Neural progenitor cell (in vitro differentiated cells): Measurements from ENCODE around the gene EPN2. TPM values are rescaled to one million over a fixed set of nuclear protein-coding genes. Genes with fewer than 3 reads are reported as not detected.

Experiments used
- DNase-seq: peaks from one replicate; pipeline ENCODE4 v3.0.0-alpha.2; 2016; ENCODE audit warnings: low spot score
- H2AFZ ChIP-seq: fragments of 200-600 bp; sonication (generic); replicated peaks from 2 replicates; pipeline ENCODE4 v1.6.1; 2016; ENCODE audit warnings: antibody characterized with exemption
- H3F3A ChIP-seq: fragments of 200-600 bp; sonication (generic); 2 replicates; pipeline ENCODE4 v1.6.1; 2016; ENCODE audit warnings: antibody characterized with exemption, low read depth
- H3K27ac ChIP-seq: fragments of 200-600 bp; sonication (generic); 2 replicates; pipeline ENCODE4 v1.5.1; 2016; ENCODE audit warnings: mild to moderate bottlenecking
- H3K27me3 ChIP-seq: fragments of 200-600 bp; sonication (generic); 2 replicates; pipeline ENCODE4 v1.6.1; 2016; ENCODE audit warnings: mild to moderate bottlenecking, moderate library complexity
- H3K36me3 ChIP-seq: fragments of 200-600 bp; sonication (generic); 2 replicates; pipeline ENCODE4 v1.5.1; 2016
- H3K4me1 ChIP-seq: fragments of 200-600 bp; sonication (generic); 2 replicates; pipeline ENCODE4 v1.6.1; 2016; ENCODE audit warnings: mixed run types
- H3K4me2 ChIP-seq: fragments of 200-600 bp; sonication (generic); 2 replicates; pipeline ENCODE4 v1.6.1; 2016
- H3K4me3 ChIP-seq: fragments of 200-600 bp; sonication (generic); 2 replicates; pipeline ENCODE4 v1.5.1; 2016
- H3K79me2 ChIP-seq: fragments of 200-600 bp; sonication (generic); 2 replicates; pipeline ENCODE4 v1.6.1; 2016; ENCODE audit warnings: low read depth
- H3K9ac ChIP-seq: fragments of 200-600 bp; sonication (generic); 2 replicates; pipeline ENCODE4 v1.6.1; 2016
- H3K9me3 ChIP-seq: fragments of 200-600 bp; sonication (generic); 2 replicates; pipeline ENCODE4 v1.5.1; 2016; ENCODE audit warnings: low read depth
- H4K20me1 ChIP-seq: fragments of 200-600 bp; sonication (generic); 2 replicates; pipeline ENCODE4 v1.6.1; 2016; ENCODE audit warnings: low read depth
- H3K27ac Mint-ChIP-seq: 3 replicates; pipeline ENCODE4 v1.8.0; 2021; ENCODE audit warnings: mixed read lengths
- H3K27me3 Mint-ChIP-seq: 2 replicates; pipeline ENCODE4 v1.8.0; 2022; ENCODE audit warnings: low read depth, mild to moderate bottlenecking, inconsistent platforms, moderate library complexity, mixed read lengths; ENCODE audit not compliant: insufficient read depth
- H3K36me3 Mint-ChIP-seq: 3 replicates; pipeline ENCODE4 v1.8.0; 2021; ENCODE audit warnings: mixed read lengths
- H3K4me1 Mint-ChIP-seq: 3 replicates; pipeline ENCODE4 v1.8.0; 2021; ENCODE audit warnings: mixed read lengths
- H3K4me3 Mint-ChIP-seq: 3 replicates; pipeline ENCODE4 v1.8.0; 2021; ENCODE audit warnings: mild to moderate bottlenecking, moderate library complexity, mixed read lengths
- H3K9me3 Mint-ChIP-seq: 3 replicates; pipeline ENCODE4 v1.8.0; 2020; ENCODE audit warnings: mixed read lengths
- EZH2 ChIP-seq: fragments of 200-600 bp; sonication (generic); IDR thresholded peaks from 2 replicates; pipeline ENCODE4 v1.6.1; 2017; ENCODE audit warnings: antibody characterized with exemption, mild to moderate bottlenecking, moderate library complexity
- EZH2phosphoT487 ChIP-seq: fragments of 200-600 bp; sonication (generic); IDR thresholded peaks from 2 replicates; pipeline ENCODE4 v1.6.1; 2017; ENCODE audit warnings: antibody characterized with exemption
- total RNA-seq: library from RNA; depleted of rRNA; stranded (reverse); fragments of >200 nt; gene quantifications from 2 replicates; pipeline ENCODE4 v1.2.3, GENCODE V29; 2015; ENCODE audit warnings: low replicate concordance
- TF ChIP-seq, protein P1 (sequence below): fragments of 200-600 bp; sonication (generic); IDR thresholded peaks from 2 replicates; pipeline ENCODE4 v1.5.1; 2017; ENCODE audit warnings: antibody characterized with exemption, mild to moderate bottlenecking

Gene EPN2
- total RNA-seq, 1 donor from 2014 or later, result 30.5 TPM

DNA sequence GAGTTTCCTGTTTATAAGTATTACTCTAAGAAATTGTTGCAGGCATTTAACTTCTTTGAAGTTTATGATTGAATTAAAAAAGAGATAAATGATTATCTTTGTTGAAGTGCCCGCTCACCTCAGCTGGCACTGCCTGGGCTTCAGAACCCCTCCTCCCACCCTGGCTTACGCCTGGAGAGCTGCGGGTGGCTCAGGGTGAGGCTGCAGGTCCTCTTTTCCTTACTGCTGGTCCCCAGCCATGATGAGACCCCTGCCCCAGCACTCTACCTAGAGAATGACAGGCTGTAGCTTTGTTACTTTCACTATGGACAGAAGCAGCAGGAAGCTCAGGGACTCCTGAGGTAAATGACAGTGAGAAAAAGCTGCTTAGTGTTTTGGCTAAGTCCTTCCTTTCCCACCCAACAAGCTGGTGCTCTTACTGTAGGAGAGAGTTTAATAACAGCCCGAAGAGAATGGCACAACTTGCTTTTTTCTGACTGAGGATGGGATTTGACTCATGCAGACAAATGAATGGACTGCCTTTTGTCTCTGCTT, 62.1 kb downstream of the EPN2 start:
- no peak overlapping the region for H3K9ac ChIP-seq
- Mint-ChIP-seq H3K9me3 (no peaks in the 10 kb centered on the region), H3K27me3 (peaks cover 2% of the 10 kb centered on the region), H3K4me1 (peaks cover 34% of the 10 kb centered on the region), H3K27ac (no peak overlapping the region), H3K36me3 (peaks cover 5% of the 10 kb centered on the region), H3K4me3 (no peak overlapping the region)
- peaks cover 65% of the 10 kb centered on the region for H4K20me1 ChIP-seq
- H3K4me1 ChIP-seq, result peaks cover 20% of the 10 kb centered on the region
- H3K27me3 ChIP-seq, result no peaks in the 10 kb centered on the region
- H3K9me3 ChIP-seq, result no peaks in the 10 kb centered on the region
- no peaks in the 10 kb centered on the region for H3K36me3 ChIP-seq
- peaks cover 5% of the 10 kb centered on the region for H3K79me2 ChIP-seq
- no peak for TF ChIP-seq EZH2phosphoT487
- TF ChIP-seq EZH2, result no peak
- TF ChIP-seq, protein P1, sequence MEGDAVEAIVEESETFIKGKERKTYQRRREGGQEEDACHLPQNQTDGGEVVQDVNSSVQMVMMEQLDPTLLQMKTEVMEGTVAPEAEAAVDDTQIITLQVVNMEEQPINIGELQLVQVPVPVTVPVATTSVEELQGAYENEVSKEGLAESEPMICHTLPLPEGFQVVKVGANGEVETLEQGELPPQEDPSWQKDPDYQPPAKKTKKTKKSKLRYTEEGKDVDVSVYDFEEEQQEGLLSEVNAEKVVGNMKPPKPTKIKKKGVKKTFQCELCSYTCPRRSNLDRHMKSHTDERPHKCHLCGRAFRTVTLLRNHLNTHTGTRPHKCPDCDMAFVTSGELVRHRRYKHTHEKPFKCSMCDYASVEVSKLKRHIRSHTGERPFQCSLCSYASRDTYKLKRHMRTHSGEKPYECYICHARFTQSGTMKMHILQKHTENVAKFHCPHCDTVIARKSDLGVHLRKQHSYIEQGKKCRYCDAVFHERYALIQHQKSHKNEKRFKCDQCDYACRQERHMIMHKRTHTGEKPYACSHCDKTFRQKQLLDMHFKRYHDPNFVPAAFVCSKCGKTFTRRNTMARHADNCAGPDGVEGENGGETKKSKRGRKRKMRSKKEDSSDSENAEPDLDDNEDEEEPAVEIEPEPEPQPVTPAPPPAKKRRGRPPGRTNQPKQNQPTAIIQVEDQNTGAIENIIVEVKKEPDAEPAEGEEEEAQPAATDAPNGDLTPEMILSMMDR, result no peak
- no peak overlapping the region for H2AFZ ChIP-seq
- H3F3A ChIP-seq, result peaks cover 19% of the 10 kb centered on the region
- peak; percentile 44 for DNase-seq
- peak overlapping the region; percentile 2 for H3K4me3 ChIP-seq
- H3K4me2 ChIP-seq, result peak overlapping the region; percentile 65
- H3K27ac ChIP-seq, result peak overlapping the region; percentile 49

DNA sequence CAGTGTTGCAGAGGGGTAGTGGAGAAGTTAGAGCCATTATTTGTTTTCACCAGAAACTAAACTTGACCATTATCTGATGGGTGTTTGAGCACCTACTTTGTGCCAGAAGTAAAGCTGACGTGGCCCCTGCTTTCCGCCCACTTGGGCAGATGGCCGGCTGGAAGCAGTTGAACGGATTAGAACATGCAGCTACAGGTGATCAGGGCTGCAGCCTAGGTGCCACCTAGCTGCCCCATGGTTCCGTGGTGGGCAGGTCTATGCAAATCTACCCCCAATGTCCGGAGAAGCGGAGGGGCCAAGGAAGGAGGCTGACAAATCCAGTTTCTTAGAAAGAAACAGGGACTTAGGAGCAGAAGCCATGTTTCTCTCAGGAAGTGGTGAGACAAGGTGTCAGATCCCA, 62.7 kb downstream of the EPN2 start:
- Histone ChIP-seq H3K4me1 (peaks cover 20% of the 10 kb centered on the region), H3K4me3 (peak overlapping the region; percentile 2), H2AFZ (no peak overlapping the region), H3K27ac (peak overlapping the region; percentile 49), H3K36me3 (no peaks in the 10 kb centered on the region), H3K9ac (no peak overlapping the region), H3F3A (peaks cover 19% of the 10 kb centered on the region), H3K27me3 (no peaks in the 10 kb centered on the region), H3K9me3 (no peaks in the 10 kb centered on the region), H4K20me1 (peaks cover 69% of the 10 kb centered on the region), H3K79me2 (peaks cover 5% of the 10 kb centered on the region), H3K4me2 (peak overlapping the region; percentile 65)
- H3K4me1 Mint-ChIP-seq, result peaks cover 34% of the 10 kb centered on the region
- peaks cover 5% of the 10 kb centered on the region for H3K36me3 Mint-ChIP-seq
- no peak overlapping the region for H3K27ac Mint-ChIP-seq
- TF ChIP-seq, protein P1, result no peak
- TF ChIP-seq EZH2, result no peak
- no peak for TF ChIP-seq EZH2phosphoT487
- H3K27me3 Mint-ChIP-seq, result peaks cover 2% of the 10 kb centered on the region
- no peak overlapping the region for H3K4me3 Mint-ChIP-seq
- H3K9me3 Mint-ChIP-seq, result no peaks in the 10 kb centered on the region
- DNase-seq, result no peak

DNA sequence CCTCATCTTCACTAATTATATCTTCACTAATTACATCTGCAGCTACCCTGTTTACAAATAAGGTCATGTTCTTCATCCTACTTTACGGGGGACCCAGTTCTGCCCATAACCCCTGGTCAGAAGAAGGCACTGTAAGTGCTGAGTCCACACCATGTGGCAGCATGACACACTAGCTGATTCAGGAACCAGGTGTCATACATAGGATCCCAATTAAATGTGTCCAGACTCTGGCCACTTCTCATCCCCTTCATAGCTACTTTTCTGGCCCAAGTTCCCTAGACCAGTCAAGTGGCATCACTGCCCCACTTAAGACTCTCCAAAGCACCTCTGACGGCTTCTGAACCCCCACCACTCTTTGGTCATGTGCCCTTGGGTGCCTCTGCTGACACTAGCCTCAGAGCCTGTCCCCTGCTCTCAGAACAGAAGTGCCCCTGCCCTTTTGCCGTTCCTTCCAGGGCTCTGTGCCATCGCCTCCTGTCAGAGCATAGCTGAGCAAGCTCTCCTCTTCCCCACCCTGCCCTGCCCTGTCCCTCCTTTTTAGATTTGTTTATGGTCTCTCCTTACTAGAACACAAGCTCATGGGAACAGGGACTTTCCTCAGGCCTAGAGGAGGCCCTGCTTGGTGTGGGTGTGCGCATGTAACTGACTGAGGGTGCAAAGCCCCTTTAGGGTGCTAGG, 64.2 kb downstream of the EPN2 start:
- H3K36me3 ChIP-seq, result no peaks in the 10 kb centered on the region
- peaks cover 19% of the 10 kb centered on the region for H3F3A ChIP-seq
- TF ChIP-seq EZH2phosphoT487 (no peak), EZH2 (no peak)
- Mint-ChIP-seq H3K27me3 (peaks cover 5% of the 10 kb centered on the region), H3K9me3 (no peaks in the 10 kb centered on the region), H3K4me3 (no peak overlapping the region), H3K36me3 (peaks cover 5% of the 10 kb centered on the region), H3K4me1 (peaks cover 40% of the 10 kb centered on the region), H3K27ac (peak overlapping the region; percentile 42)
- DNase-seq, result no peak
- H2AFZ ChIP-seq, result no peak overlapping the region
- H3K9ac ChIP-seq, result no peak overlapping the region
- H3K4me2 ChIP-seq, result no peak overlapping the region
- peaks cover 76% of the 10 kb centered on the region for H4K20me1 ChIP-seq
- no peak overlapping the region for H3K4me3 ChIP-seq
- H3K27me3 ChIP-seq, result no peaks in the 10 kb centered on the region
- H3K79me2 ChIP-seq, result peaks cover 12% of the 10 kb centered on the region
- peaks cover 20% of the 10 kb centered on the region for H3K4me1 ChIP-seq
- no peak overlapping the region for H3K27ac ChIP-seq
- H3K9me3 ChIP-seq, result no peaks in the 10 kb centered on the region

DNA sequence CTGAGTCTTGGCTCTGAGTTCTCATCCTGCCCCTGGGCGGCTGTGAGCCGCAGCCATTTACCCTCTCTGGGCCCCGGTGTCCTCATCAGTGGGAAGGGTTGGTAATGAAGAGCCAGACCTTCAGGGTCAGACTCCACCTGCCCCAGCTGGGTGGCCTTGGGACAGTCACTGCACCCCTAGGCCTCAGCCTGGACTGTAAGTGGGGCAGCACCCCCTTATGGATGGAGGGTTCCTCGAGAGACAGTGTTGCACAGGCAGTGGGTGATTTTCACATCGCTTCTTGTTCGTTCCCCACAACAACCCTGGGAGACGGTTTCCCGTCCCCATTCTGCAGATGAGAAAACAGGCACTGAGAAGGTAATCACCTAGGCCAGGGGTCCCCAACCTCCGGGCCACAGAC, 64.8 kb downstream of the EPN2 start:
- Histone ChIP-seq H2AFZ (no peak overlapping the region), H3K27ac (no peak overlapping the region), H3K9me3 (no peaks in the 10 kb centered on the region)

More for the DNA sequence above, 64.8 kb downstream of the EPN2 start:
- peak overlapping the region; percentile 42 for H3K27ac Mint-ChIP-seq
- H4K20me1 ChIP-seq, result peaks cover 72% of the 10 kb centered on the region
- peaks cover 34% of the 10 kb centered on the region for H3K4me1 Mint-ChIP-seq
- peaks cover 19% of the 10 kb centered on the region for H3F3A ChIP-seq
- H3K27me3 ChIP-seq, result no peaks in the 10 kb centered on the region
- peaks cover 20% of the 10 kb centered on the region for H3K4me1 ChIP-seq
- peaks cover 3% of the 10 kb centered on the region for H3K36me3 Mint-ChIP-seq
- no peak for DNase-seq
- H3K9ac ChIP-seq, result no peak overlapping the region
- no peaks in the 10 kb centered on the region for H3K36me3 ChIP-seq
- H3K4me2 ChIP-seq, result no peak overlapping the region
- TF ChIP-seq EZH2phosphoT487, result no peak
- TF ChIP-seq EZH2, result no peak
- TF ChIP-seq, protein P1, result no peak
- H3K27me3 Mint-ChIP-seq, result peaks cover 5% of the 10 kb centered on the region
- H3K4me3 Mint-ChIP-seq, result no peak overlapping the region
- no peaks in the 10 kb centered on the region for H3K9me3 Mint-ChIP-seq
- peaks cover 12% of the 10 kb centered on the region for H3K79me2 ChIP-seq
- H3K4me3 ChIP-seq, result no peak overlapping the region
